Endodermal cell (in vitro differentiated cells): ENCODE results near the gene LAYN. TPM values are rescaled to one million over a fixed set of nuclear protein-coding genes. Genes with fewer than 3 reads are reported as not detected.

Experiments
- DNase-seq: peaks from one replicate; pipeline ENCODE4 v3.0.0-alpha.2; 2017
- H3K27ac ChIP-seq: 2 replicates; pipeline ENCODE4 v1.5.1; 2013; ENCODE audit warnings: mild to moderate bottlenecking, low read depth, low read length, moderate library complexity
- H3K27me3 ChIP-seq: 2 replicates; pipeline ENCODE4 v1.6.1; 2013; ENCODE audit warnings: mild to moderate bottlenecking, low read length, moderate library complexity; ENCODE audit not compliant: insufficient read depth, control insufficient read depth, poor library complexity, severe bottlenecking
- H3K36me3 ChIP-seq: 2 replicates; pipeline ENCODE4 v1.7.0; 2013; ENCODE audit warnings: mild to moderate bottlenecking, low read length, moderate library complexity; ENCODE audit not compliant: control insufficient read depth, insufficient read depth
- H3K4me1 ChIP-seq: one replicate; pipeline ENCODE4 v1.7.0; 2013; ENCODE audit warnings: low read length; ENCODE audit not compliant: control insufficient read depth, insufficient read depth
- H3K4me3 ChIP-seq: 2 replicates; pipeline ENCODE4 v1.5.1; 2013; ENCODE audit warnings: mild to moderate bottlenecking, low read length, moderate library complexity
- H3K9ac ChIP-seq: 2 replicates; pipeline ENCODE4 v1.6.1; 2013; ENCODE audit warnings: mild to moderate bottlenecking, low read length, moderate library complexity; ENCODE audit not compliant: poor library complexity, severe bottlenecking; ENCODE audit errors: extremely low read depth
- H3K9me3 ChIP-seq: 2 replicates; pipeline ENCODE4 v1.6.1; 2013; ENCODE audit warnings: mild to moderate bottlenecking, low read length, moderate library complexity; ENCODE audit not compliant: control insufficient read depth
- H3K27ac Mint-ChIP-seq: 2 replicates; pipeline ENCODE4 v1.8.0; 2020; ENCODE audit warnings: mixed read lengths
- H3K27me3 Mint-ChIP-seq: 2 replicates; pipeline ENCODE4 v1.8.0; 2021; ENCODE audit warnings: mild to moderate bottlenecking, mixed read lengths; ENCODE audit not compliant: insufficient read depth
- H3K36me3 Mint-ChIP-seq: 2 replicates; pipeline ENCODE4 v1.8.0; 2020; ENCODE audit warnings: low read depth, mixed read lengths
- H3K4me1 Mint-ChIP-seq: 2 replicates; pipeline ENCODE4 v1.8.0; 2020; ENCODE audit warnings: mixed read lengths
- H3K4me3 Mint-ChIP-seq: 2 replicates; pipeline ENCODE4 v1.8.0; 2020; ENCODE audit warnings: mild to moderate bottlenecking, moderate library complexity, mixed read lengths
- H3K9me3 Mint-ChIP-seq: 2 replicates; pipeline ENCODE4 v1.8.0; 2020; ENCODE audit warnings: mild to moderate bottlenecking, mixed read lengths
- CTCF ChIP-seq: fragments of 200-600 bp; sonication (generic); conservative IDR thresholded peaks from 2 replicates; pipeline ENCODE4 v1.5.0; 2021; ENCODE audit warnings: antibody characterized with exemption, mild to moderate bottlenecking
- WGBS, 2 experiments: methylation state at CpG; one replicate each; pipeline versions ENCODE4 v1.1.5 to v1.1.7; 2013; ENCODE audit warnings: missing lambda C conversion rate in 2 of 2, mixed read lengths in 1 of 2; ENCODE audit not compliant: insufficient coverage in 1 of 2, insufficient read length in 1 of 2; 5-methylcytosine and 5-hydroxymethylcytosine counted together
- total RNA-seq, 2 donors: library from RNA; stranded (reverse); fragmentation: NEBNext Ultra II Directional in 1 of 2; extraction: Animal tissue kit (Norgen Biotek cat#: 25700) in 1 of 2; gene quantifications; 2 replicates in 1 of 2; 3 replicates in 1 of 2; pipeline ENCODE4 v1.2.1, GENCODE V29; 2021

LAYN gene
- total RNA-seq, 2 donors from 2014 or later: 1.1 to 1.5 TPM

- WGBS, 2 experiments: 90 to 94% methylated on average over 1 of the region's 1 CpG
- peaks cover 13% of the 10 kb centered on the region for H3K27me3 Mint-ChIP-seq
- no peak overlapping the region for H3K27ac Mint-ChIP-seq
- Histone ChIP-seq H3K27me3 (peaks cover 11% of the 10 kb centered on the region), H3K9ac (no peak overlapping the region), H3K4me3 (no peak overlapping the region), H3K27ac (no peak overlapping the region), H3K4me1 (no peaks in the 10 kb centered on the region), H3K9me3 (no peaks in the 10 kb centered on the region), H3K36me3 (no peaks in the 10 kb centered on the region)
- H3K4me3 Mint-ChIP-seq: no peak overlapping the region
- no peaks in the 10 kb centered on the region for H3K36me3 Mint-ChIP-seq
- no peak for DNase-seq
- TF ChIP-seq CTCF: no peak
- no peaks in the 10 kb centered on the region for H3K9me3 Mint-ChIP-seq
- no peaks in the 10 kb centered on the region for H3K4me1 Mint-ChIP-seq
Observed at GRCh38 chr11:111524056-111524455, 16.5 kb upstream of the LAYN start.

- Histone ChIP-seq H3K4me3 (no peak overlapping the region), H3K4me1 (no peaks in the 10 kb centered on the region), H3K27ac (no peak overlapping the region), H3K27me3 (peaks cover 11% of the 10 kb centered on the region), H3K9me3 (no peaks in the 10 kb centered on the region), H3K9ac (no peak overlapping the region), H3K36me3 (no peaks in the 10 kb centered on the region)
- Mint-ChIP-seq H3K36me3 (no peaks in the 10 kb centered on the region), H3K4me1 (no peaks in the 10 kb centered on the region), H3K9me3 (no peaks in the 10 kb centered on the region), H3K27ac (no peak overlapping the region), H3K4me3 (no peak overlapping the region), H3K27me3 (peaks cover 13% of the 10 kb centered on the region)
- 94 to 100% methylated on average over 1 of the region's 1 CpG for WGBS, 2 experiments
- TF ChIP-seq CTCF: no peak
- DNase-seq: no peak
Observed at GRCh38 chr11:111525456-111525855, 15.1 kb upstream of the LAYN start.

- TF ChIP-seq CTCF: no peak
- H3K4me1 Mint-ChIP-seq: no peaks in the 10 kb centered on the region
- H3K9me3 ChIP-seq: no peaks in the 10 kb centered on the region
- peaks cover 10% of the 10 kb centered on the region for H3K27me3 Mint-ChIP-seq
- H3K27ac ChIP-seq: no peak overlapping the region
- H3K9ac ChIP-seq: no peak overlapping the region
- no peak overlapping the region for H3K27ac Mint-ChIP-seq
- no peaks in the 10 kb centered on the region for H3K36me3 ChIP-seq
- H3K4me1 ChIP-seq: no peaks in the 10 kb centered on the region
- no peaks in the 10 kb centered on the region for H3K9me3 Mint-ChIP-seq
- DNase-seq: no peak
- H3K4me3 ChIP-seq: no peak overlapping the region
- peaks cover 11% of the 10 kb centered on the region for H3K27me3 ChIP-seq
- WGBS, 2 experiments: 93 to 100% methylated on average over 1 of the region's 1 CpG
- no peak overlapping the region for H3K4me3 Mint-ChIP-seq
- H3K36me3 Mint-ChIP-seq: no peaks in the 10 kb centered on the region
Observed at GRCh38 chr11:111526501-111526900, 14.0 kb upstream of the LAYN start.
